GM19372 (cell line): ENCODE results near the gene FUT8.

Source experiments
- ATAC-seq: cut with Tn5 transposase; IDR thresholded peaks from one replicate; pipeline ENCODE4 v1.9.1; 2021; ENCODE audit warnings: mild to moderate bottlenecking, low read depth, moderate library complexity; ENCODE audit not compliant: unreplicated experiment

Gene FUT8

DNA sequence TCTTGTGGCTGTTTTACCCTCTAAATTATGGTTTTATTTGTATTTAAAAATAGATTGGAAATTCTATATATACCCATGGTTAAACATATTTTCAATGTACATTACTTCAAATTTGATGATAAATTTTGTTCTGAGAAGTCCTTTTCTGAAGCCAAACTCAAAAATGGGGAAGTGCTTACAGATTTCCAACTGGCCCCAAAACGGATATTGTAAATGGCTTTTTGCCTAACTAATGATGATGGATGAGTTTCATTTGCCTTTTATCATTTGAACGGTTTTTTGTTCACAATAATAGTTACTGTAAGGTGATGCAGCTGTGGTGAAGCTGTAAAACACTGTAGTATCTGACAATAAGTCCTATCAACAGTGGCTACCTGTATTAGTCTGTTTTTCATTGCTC, 136.9 kb downstream of the FUT8 start:
- ATAC-seq = no peak

DNA sequence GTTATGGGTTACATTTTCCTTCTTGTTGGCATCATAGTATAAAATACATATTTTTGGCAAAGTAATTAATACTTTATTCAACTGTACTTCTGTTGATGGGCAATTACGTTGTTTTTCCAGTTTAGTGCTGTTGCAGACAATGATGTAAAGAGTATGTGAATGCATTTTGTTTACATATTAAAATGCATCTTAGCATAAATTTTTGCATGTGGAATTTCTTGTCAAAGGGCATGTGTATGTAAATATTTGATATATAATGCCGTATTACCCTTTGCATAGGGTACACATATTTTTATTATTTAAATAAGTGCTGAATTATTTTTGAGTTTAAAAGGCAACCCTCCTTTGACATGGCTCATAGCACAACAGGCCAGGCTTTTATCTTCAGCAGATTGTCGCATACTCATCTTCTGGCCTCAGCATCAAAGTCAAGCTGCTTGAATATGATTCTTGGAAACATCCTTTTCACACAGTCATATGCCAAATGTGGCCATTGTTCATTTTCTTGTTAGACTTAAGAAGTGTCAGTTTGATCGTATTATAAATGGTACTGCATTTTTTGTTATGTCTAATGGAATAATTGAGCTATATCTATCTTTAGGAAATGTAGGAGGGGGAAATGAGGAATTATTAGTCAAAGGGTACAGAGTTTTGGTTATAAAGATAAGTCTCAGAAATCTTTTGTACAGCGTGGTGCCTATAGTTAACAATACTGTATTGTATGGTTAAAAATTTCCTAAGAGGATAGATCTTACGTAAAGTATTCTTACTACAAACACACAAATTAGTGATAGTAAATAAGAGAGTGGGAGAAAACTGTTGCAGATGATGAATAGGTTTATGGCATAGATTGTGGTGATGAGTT, 138.5 kb downstream of the FUT8 start:
- no peak for ATAC-seq

DNA sequence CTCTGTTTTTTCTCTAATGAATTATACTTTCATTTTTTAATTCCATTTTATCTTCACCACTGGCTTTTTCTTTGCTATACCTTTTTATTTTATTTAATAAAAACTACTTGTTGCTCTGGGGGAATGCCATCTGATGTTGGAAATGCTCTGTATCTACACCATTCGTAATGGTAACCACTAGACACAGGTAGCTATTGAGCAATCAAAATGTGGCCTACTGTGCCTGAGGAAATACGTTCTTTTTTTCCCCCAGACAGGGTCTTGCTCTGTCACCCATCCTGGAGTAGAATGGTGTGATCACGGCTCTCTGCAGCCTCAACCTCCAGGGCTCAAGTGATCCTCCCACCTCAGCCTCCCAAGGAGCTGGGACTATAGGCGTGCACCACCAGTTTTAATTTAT, 140.2 kb downstream of the FUT8 start:
- no peak for ATAC-seq

DNA sequence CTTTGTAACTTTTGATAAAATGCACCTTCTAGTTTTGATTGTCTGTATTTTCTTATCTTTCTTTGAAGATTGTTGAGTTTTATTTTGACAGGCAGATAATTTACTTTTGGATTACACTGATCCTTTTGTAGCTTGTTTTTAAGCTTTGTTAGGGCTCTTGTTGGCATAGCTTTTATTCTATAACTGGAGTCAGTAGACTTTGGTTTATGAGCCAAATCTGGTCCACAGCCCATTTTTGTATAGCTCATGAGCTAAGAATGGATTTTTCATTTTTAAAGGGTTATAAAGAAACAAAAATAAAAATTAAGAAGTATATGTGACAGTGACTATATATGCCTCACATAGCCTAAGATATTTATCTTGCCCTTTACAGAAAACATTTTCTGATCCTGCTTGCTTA, 142.3 kb downstream of the FUT8 start:
- no peak for ATAC-seq

DNA sequence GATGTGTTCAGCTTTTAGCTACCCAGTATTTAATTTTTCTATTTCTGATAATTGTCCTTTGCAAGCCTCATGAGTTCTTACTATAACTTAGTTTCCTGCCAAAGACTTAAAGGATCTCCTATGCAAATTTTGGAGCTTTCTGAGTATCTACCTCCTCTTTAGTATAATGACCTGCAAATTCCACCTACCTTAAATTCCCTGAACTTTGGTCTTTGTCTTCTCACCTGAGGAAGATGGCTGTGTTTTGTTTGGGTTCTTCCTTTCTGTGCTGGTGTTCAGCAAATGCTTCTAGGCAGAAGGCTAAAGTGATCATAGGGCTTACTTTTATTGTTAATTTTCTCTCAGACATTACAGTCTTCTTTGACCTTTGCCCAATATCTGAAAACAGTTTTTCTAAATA, 142.8 kb downstream of the FUT8 start:
- no peak for ATAC-seq

DNA sequence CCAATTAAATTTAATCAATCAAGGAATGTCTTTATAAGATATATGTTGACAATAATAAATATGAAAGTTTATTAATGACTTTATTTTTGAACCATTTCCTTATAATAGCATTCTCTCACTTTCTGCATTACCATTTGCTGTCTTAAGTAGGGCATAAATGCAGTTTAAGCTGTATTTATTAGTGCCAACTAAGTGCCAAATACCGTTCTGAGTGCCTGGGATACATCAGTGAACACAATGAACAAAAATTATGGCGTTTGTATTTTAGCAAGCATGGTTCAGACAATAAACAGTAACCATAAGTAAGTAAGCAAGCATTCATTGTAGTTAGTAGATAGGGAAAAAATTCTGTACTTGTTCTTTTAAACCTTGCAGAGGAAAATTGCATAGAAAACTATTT, 145.8 kb downstream of the FUT8 start:
- no peak for ATAC-seq

DNA sequence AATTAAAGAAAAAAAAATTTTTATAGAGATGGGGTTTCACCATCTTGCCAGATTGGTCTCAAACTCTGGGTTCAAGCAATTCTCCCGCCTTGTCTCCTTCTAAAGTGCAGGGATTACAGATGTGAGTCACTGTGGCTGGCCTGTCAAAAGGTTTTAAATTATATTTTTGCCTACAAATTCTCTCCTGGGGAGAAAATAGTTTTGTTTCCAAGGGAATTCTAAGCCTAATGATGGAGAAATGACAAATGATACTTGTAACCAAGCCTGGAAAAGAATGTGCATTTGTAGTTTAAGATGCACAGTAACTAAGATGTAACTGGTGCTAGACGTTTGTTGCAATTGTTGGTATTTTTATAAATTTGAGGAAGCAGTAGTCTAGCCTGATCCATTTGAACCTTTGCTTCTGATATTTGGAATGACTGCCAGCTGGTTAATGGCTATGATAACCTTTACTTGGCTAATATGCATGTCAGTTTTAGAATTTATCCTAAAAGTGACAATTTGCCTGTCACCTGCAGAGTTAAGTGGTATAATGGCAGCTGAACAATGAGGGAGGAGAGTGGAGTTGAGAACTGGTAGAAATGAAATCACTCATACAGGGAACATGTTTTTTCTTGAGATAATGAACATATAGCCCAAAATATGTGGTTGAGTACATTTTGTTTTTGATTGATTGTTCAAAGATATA, 148.0 kb downstream of the FUT8 start:
- ATAC-seq = no peak

DNA sequence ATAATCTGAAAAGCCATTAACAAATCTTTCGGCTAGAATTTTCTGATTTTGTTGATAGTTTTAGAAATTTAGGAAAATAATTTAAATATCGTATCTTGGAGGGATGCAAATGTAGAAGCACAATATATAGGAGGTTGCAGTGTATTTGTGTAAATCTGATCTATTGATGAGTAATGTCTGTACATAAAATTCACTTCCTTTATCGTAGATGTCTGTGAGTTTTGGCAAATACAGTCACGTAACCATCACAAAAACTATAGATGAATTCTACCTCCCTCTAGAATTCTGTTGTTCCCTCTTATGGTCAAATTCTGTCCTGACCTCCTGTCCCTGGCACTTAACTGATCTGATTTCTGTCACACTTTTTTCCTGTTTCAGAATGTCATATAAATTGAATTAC, 151.8 kb downstream of the FUT8 start:
- ATAC-seq = no peak

DNA sequence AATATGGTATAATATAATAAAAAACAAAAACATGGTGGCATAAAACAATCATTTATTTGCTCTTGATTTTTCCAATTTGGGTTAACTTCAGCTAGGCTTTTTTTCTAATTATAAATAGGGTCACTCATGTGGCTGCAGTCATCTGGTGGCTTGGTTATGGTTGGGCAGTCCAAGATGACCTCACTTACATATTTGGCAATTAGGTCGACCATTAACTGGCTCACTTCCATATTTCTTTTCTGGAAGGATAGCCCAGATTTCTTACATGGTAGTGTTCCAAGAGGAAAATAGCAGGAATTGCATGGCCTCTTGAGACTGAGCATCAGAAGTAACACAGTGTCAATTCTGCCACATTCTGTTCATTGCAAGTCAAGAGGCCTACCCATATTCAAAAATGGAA, 153.4 kb downstream of the FUT8 start:
- ATAC-seq = no peak

DNA sequence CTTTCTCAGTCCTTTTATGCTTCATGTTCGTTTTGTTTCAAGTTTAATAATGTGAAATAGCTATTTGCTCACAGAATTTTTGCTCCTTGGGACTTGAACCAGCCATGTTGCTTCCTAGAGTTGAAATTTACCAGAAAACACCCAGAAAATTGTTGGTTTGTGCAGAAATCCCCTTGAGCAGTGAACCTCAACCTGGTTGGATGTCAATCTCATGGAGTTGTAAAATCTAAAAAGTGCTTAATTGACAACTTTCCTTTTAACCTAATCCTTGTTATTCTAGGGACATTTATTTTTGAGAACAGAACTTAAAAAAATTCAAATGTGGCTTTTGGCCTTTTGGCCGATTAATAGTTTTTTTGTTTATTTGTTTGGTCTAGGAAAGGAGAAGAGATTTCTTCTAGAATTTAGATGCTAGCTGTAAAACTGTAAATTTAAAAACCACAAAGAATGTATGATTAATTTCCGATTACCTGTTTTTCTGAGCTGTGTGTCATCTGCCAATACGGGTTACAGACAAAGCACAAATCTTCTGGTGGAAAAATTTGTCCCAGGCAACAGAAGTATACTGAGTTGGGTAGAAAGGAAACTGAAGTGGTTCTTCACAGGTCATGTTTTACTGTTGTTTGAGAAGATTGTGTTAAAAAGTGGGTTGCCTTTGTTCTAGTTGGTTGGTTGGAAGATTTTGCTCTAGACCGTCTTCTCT, 154.4 kb downstream of the FUT8 start:
- ATAC-seq = no peak

DNA sequence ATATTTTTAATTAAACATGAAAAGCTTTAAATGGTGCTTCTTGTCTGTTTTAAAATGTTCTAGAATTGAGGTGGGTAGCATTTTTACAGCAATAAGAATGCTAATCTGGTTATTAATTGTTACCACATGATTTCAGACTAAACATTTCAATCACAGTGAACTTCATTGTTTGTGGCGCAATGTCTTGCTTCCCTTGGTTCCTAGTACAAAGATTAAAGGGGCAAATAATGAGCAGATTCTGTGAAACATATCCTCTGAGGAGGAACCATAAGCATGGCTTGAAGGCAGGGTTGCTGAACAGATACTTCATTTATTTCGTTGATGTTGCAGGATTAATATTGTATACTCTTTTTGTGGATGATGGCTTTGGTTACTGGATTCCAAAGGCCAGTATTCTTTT, 162.1 kb downstream of the FUT8 start:
- no peak for ATAC-seq

DNA sequence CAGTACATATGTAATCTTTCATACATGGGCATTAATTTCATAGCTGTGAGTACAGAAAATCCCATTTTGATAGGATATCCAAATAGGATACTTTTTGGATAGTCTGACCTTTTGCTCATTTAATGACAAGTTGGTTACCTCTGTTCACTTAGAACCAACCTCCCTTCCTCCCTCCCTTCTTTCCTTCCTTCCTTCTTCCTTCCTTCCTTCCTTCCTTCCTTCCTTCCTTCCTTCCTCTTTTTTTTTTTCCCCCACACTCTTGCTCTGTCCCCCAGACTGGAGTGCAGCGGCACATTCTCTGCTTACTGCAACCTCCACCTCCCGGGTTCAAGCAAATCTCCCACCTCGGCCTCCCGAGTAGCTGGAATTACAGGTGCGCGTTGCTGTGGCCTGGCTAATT, 162.9 kb downstream of the FUT8 start:
- no peak for ATAC-seq

DNA sequence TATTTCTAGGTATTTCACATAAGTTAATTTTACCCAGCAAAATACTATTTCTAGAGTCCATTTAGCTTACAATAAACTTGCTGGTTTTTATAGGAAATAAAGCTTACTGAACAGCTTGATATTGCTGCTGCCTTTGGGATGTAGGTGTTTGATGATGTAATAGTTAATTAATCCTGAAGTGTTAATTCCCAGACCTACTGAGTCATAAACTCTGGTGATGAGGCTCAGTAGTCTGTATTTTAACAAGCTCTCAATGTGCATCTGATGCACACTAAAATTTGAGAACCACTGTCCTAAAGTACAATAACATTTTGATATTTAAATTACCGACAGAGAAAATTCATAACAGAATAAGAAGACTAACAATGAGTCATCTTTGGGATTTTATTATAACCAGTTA, 168.4 kb downstream of the FUT8 start:
- ATAC-seq = no peak

DNA sequence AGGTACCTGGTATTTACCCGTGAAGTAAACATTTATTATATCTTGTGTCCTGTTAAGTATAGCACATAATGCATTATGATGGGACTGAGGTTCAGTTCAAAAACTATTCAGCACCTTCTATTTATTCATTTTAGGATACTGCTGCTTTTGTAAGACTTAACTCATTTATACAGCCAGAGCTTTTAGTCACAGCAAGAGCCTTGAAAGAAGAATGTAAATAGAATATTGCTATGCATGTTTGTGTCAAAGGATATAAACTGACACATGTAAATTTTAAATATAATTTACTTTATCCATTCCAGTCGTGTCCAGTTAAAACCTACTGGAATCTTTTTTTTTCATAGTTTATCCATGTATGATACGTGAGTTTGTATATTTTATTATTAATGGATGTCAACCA, 168.8 kb downstream of the FUT8 start:
- no peak for ATAC-seq

DNA sequence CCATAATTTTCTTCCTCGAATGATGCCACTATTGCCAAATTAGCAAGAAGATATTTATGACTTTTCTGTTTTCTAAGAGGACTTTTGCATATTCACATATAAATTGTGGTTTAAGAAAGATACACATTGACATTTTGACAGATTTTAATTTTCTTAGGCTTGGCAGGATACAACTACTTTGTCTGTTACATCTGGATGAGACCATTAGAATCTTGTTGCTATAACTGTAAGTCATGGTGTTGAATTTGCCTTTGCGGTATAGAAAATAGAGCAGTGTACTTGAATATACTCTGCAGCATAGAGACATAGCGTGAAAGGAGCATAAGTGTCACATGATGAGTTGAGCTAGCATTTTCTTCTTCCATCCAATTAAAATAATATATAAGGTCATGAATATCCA, 169.3 kb downstream of the FUT8 start:
- ATAC-seq = no peak

DNA sequence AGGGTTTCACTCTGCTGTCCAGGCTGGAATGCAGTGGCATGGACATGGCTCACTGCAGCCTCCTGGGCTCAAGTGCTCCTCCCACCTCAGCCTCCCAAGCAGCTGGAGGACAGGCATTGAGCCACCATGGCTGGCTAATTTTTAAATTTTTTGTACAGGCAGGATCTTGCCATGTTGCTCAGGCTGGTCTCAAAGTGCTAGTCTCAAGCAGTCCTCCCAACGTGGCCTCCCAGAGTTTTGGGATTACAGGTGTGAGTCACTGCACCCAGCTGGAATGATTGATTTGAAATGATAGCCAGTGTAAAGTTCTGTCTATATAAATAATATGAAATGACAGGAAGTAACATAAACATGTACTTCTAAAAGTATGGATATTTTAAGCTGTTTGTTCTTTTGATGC, 172.7 kb downstream of the FUT8 start:
- ATAC-seq = no peak

DNA sequence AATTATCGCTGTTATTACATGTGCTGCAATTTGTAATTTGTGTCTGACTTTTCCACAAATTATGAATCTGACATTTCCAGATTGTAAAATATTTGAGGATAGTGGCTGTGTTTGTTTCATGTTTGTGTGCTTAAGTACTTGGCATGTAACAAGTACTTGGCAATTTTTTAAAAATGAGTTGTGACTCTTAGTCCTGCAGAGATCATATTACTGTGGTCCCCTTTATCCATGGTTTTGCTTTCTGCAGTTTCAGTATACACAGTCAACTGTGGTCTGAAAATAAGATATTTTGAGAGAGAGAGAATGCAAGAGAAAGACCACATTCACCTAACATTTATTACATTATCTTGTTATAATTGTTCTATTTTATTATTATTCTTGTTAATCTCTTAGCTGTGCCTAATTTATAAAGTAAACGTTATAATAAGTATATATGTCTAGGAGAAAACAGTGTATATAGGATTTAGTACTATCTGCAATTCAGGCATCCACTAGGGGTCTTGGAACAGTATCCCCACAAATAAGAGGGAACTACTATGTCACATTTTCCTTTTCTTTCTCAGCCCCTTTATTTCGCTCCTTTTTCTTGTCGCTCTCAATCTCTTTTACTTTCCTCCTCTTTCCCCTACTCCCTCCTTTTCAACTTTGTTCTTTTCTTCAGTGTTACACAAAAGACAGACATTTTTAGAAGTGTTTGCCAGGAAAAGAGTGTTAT, 176.1 kb downstream of the FUT8 start:
- no peak for ATAC-seq

DNA sequence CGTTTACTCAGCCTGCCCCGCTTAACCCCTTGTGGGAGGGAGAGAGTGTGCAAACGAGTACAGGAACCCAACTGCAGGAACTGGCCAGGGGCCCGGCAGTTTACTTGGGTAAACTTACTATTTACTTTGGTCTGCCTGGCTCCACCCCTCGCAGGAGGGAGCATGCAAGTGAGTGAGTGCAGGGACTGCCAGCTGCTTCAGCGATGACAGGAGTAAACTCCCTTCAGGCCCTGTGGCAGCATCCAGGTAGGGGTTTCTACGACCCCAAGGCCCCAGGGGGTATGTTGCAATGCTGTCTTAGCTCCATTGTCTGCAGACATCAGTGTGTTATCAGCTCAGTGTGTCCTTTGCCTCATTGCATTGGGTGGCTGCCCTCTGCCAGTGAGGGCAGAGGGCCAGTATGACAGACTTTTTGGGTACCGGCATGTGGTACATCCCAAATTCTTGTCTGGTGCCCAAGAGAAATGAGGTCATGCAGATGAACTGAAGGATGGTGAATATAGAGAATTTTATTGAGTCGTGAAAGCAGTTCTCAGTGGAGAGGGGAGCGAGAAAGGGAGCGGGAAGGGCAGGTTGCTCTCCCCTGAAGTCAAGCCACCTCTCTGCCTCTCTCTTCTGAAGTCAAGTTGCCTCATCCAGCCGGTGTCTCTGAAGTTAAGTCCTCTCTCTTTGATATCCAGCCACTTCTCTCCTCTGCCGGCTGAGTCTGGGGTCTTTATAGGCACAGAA, 181.8 kb downstream of the FUT8 start:
- ATAC-seq = no peak

DNA sequence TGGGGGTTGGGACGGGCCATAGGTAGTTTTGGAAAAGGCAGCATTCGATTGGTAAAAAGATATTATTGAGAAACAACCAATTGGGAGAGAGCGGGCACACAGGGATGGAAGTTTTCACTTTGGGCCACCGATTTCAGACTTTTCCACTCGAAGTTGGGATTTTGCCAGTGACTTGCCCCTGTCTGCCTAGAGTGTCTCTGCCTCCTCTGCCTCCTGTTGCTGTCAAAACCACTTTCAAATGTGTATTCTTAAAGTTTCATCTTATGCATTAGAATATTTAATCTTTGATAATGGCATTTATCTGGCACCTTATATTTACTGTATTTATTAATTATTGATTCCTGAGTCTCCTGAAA, 182.3 kb downstream of the FUT8 start:
- no peak for ATAC-seq

DNA sequence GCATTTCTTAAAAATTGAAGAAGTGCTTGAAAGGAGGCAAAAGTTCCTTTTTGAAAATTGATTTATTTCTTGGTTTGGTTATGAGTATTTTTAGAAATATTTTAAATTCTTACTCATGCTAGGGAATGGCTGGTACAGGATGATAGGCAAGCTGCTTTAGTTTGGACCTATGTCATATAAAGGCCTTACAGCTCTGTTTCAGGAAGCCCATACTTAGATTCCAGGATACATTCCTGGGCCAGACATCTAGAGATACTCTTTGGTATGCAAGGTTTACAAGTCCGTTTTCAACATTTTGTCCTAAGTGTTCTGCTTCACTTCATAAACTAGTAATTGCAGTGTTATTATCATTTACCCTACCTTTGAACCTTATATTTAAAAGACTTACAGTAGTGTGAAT, 186.8 kb downstream of the FUT8 start:
- no peak for ATAC-seq
